Activated CD4-positive, alpha-beta T cell treated with anti-CD3 and anti-CD28 coated beads, Interleukin-2, amount 10 ng/mL, durations not matched to agents 7 days and 5 days (primary cell): ENCODE measurements around the gene PTPRB. TPM values are rescaled to one million over a fixed set of nuclear protein-coding genes. Genes with fewer than 3 reads are reported as not detected.

ENCODE experiments used
- CTCF ChIA-PET: fragments of 350-600 bp; sonication (Branson Sonifier 250); formaldehyde crosslinking; loops from one replicate; lab custom pipeline; 2021; ENCODE audit warnings: antibody characterized with exemption; lab: Charles Lee
- POLR2A ChIA-PET: fragments of 350-600 bp; sonication (Branson Sonifier 250); formaldehyde crosslinking; loops from one replicate; lab custom pipeline; 2021; ENCODE audit warnings: antibody characterized with exemption; lab: Charles Lee
- DNase-seq: peaks from one replicate; pipeline ENCODE4 v3.0.0-alpha.2; 2020
- H3K27ac Mint-ChIP-seq: one replicate; pipeline ENCODE4 v1.8.0; 2021; ENCODE audit warnings: mild to moderate bottlenecking, moderate library complexity, mixed read lengths
- H3K27me3 Mint-ChIP-seq: one replicate; pipeline ENCODE4 v1.8.0; 2021; ENCODE audit warnings: mixed read lengths
- H3K36me3 Mint-ChIP-seq: one replicate; pipeline ENCODE4 v1.8.0; 2021; ENCODE audit warnings: low read depth, mixed read lengths
- H3K4me1 Mint-ChIP-seq: one replicate; pipeline ENCODE4 v1.8.0; 2021; ENCODE audit warnings: mixed read lengths
- H3K4me3 Mint-ChIP-seq: one replicate; pipeline ENCODE4 v1.8.0; 2021; ENCODE audit warnings: mild to moderate bottlenecking, moderate library complexity, mixed read lengths
- H3K9me3 Mint-ChIP-seq: one replicate; pipeline ENCODE4 v1.8.0; 2021; ENCODE audit warnings: mixed read lengths
- total RNA-seq, 2 experiments: library from RNA; stranded (reverse); gene quantifications; one replicate each; pipeline ENCODE4 v1.2.3, GENCODE V29; 2021

PTPRB gene
- total RNA-seq, 2 experiments from 2014 or later = not detected

DNA sequence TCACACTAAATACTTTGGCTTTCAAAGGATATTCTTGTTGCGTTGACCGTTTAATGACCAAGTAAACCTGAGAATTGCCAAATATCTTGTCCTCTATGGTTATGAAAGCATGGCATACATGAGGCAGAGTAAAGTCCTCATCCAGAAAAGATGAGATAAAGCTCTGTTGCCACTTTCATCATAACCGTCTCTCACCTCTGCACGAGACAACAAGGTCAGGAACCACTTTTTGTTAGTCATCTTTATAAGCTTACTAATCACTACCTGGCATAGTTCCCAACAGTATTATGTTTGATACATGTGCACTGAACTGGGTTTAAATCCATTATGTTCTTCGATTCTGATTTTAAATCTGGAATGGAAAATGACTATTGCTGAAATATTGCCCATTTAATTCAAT, 31.3 kb downstream of the PTPRB start:
- Mint-ChIP-seq H3K36me3 (no peaks in the 10 kb centered on the region), H3K4me1 (peaks cover 7% of the 10 kb centered on the region), H3K27ac (no peak overlapping the region), H3K27me3 (peaks cover 42% of the 10 kb centered on the region), H3K4me3 (no peak overlapping the region), H3K9me3 (no peaks in the 10 kb centered on the region)
- ChIA-PET POLR2A (no interaction called here), CTCF (no interaction called here)
- DNase-seq = no peak

GRCh38 chr12:70604662-70605061, 32.6 kb downstream of the PTPRB start:
- Mint-ChIP-seq H3K4me3 (no peak overlapping the region), H3K27me3 (peaks cover 34% of the 10 kb centered on the region), H3K9me3 (no peaks in the 10 kb centered on the region), H3K27ac (no peak overlapping the region), H3K36me3 (no peaks in the 10 kb centered on the region), H3K4me1 (peaks cover 2% of the 10 kb centered on the region)
- CTCF ChIA-PET = no interaction called here
- POLR2A ChIA-PET = no interaction called here
- no peak for DNase-seq

- ChIA-PET POLR2A (no interaction called here), CTCF (no interaction called here)
- DNase-seq = no peak
- H3K27me3 Mint-ChIP-seq = peaks cover 18% of the 10 kb centered on the region
- H3K4me1 Mint-ChIP-seq = no peaks in the 10 kb centered on the region
- H3K36me3 Mint-ChIP-seq = no peaks in the 10 kb centered on the region
- H3K4me3 Mint-ChIP-seq = no peak overlapping the region
- no peak overlapping the region for H3K27ac Mint-ChIP-seq
- no peaks in the 10 kb centered on the region for H3K9me3 Mint-ChIP-seq
Observed at GRCh38 chr12:70603044-70603443, 34.2 kb downstream of the PTPRB start.

DNA sequence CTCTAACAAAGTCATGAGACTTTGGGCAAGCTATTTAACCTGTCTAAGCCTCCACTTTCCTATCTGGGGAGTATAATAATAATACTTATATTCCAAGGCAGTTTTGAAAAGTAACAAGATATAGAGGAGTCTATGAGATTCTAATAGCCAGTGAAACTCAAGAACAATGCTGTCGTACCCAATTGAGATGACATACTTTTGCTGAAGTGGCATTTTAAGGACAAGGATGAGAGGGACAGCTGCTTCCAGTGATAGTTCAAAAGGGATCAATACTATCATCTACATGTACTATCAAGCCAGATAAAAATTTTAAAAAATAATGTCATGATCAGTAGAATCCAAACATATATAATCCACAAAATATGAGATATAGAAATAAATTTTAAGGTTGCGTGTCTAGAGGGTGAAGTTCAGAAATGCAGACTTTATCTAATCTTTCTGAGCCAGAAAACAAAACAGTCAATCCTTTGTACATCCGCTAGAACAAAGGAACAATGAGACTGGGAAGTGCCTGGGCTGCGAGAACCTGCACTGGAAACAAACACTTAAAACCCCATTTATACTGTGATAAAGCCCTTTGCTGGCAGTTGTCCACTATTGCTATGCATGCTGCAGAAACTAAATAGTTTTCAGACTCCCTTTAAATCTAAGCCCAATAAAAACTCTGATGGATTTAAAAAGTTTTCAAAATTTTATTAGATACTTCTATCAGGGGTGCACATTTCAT, 38.6 kb downstream of the PTPRB start:
- H3K9me3 Mint-ChIP-seq = no peaks in the 10 kb centered on the region
- H3K4me1 Mint-ChIP-seq = no peaks in the 10 kb centered on the region
- ChIA-PET POLR2A (no interaction called here), CTCF (no interaction called here)
- no peak for DNase-seq
- no peak overlapping the region for H3K27ac Mint-ChIP-seq
- no peak overlapping the region for H3K4me3 Mint-ChIP-seq
- H3K27me3 Mint-ChIP-seq = peaks cover 6% of the 10 kb centered on the region
- H3K36me3 Mint-ChIP-seq = no peaks in the 10 kb centered on the region

DNA sequence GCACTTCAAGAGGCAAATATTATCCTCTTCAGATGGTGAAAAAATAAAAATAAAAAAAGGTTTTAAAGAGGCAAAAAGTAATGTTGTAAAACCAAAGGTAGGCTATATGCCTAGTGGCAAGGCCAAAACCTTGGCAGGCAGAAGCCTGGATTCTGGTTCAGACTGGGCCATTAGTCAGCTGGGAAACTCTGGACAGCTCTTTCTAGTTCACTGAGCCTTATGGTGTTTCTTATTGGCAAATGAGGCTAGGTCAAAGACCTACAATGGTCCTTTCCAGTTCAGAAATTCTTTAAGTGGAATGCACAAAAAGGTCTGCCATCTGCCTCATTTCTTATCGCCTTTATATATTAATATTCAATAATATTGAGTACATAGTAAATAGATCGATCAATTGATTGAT, 44.6 kb downstream of the PTPRB start:
- ChIA-PET POLR2A (no interaction called here), CTCF (no interaction called here)
- Mint-ChIP-seq H3K4me3 (no peak overlapping the region), H3K27me3 (peaks cover 12% of the 10 kb centered on the region), H3K9me3 (no peaks in the 10 kb centered on the region), H3K4me1 (no peaks in the 10 kb centered on the region), H3K27ac (no peak overlapping the region), H3K36me3 (no peaks in the 10 kb centered on the region)
- DNase-seq = no peak

- Mint-ChIP-seq H3K27ac (no peak overlapping the region), H3K9me3 (no peaks in the 10 kb centered on the region), H3K4me1 (no peaks in the 10 kb centered on the region), H3K4me3 (no peak overlapping the region), H3K36me3 (no peaks in the 10 kb centered on the region), H3K27me3 (peaks cover 17% of the 10 kb centered on the region)
- POLR2A ChIA-PET = no interaction called here
- CTCF ChIA-PET = interaction anchor here (0.6 to 0.9 kb wide), 4 partner anchors 100 to 714 kb away, joined by 3 to 4 read pairs (median 3); no protein-coding TSS in a partner anchor
- no peak for DNase-seq
Observed at GRCh38 chr12:70590549-70591226, 46.5 kb downstream of the PTPRB start.

GRCh38 chr12:70590051-70590450, 47.2 kb downstream of the PTPRB start:
- peaks cover 16% of the 10 kb centered on the region for H3K27me3 Mint-ChIP-seq
- H3K27ac Mint-ChIP-seq = no peak overlapping the region
- DNase-seq = peak; percentile 71
- no peaks in the 10 kb centered on the region for H3K9me3 Mint-ChIP-seq
- POLR2A ChIA-PET = no interaction called here
- H3K4me1 Mint-ChIP-seq = no peaks in the 10 kb centered on the region
- H3K4me3 Mint-ChIP-seq = no peak overlapping the region
- CTCF ChIA-PET = no interaction called here
- no peaks in the 10 kb centered on the region for H3K36me3 Mint-ChIP-seq

GRCh38 chr12:70584332-70584731, 52.9 kb downstream of the PTPRB start:
- no peak for DNase-seq
- no peaks in the 10 kb centered on the region for H3K9me3 Mint-ChIP-seq
- H3K27ac Mint-ChIP-seq = no peak overlapping the region
- peaks cover 25% of the 10 kb centered on the region for H3K27me3 Mint-ChIP-seq
- no peaks in the 10 kb centered on the region for H3K4me1 Mint-ChIP-seq
- ChIA-PET POLR2A (no interaction called here), CTCF (interaction anchor here (0.6 kb wide), 1 partner anchor 1294 kb away, joined by 3 read pairs; no protein-coding TSS in a partner anchor)
- no peak overlapping the region for H3K4me3 Mint-ChIP-seq
- no peaks in the 10 kb centered on the region for H3K36me3 Mint-ChIP-seq

DNA sequence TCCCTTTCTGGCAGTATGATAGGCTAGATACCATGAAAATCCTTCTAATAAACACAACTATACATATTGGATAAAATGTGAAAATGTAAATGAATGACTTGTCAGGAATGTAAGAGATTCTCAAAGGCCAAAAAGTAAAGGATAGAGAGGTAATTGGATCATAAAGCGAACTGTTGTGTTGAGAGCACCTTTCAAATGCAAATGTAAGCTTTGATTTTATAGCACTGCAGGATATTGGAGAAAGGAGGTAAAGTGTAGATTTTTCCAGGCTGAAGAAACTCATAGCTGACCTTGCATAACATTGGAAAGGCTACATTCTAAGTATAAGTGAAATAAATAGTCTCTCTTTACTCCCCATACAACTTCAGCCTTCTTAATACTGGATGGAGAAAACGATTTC, 54.0 kb downstream of the PTPRB start:
- DNase-seq = no peak
- H3K9me3 Mint-ChIP-seq = no peaks in the 10 kb centered on the region
- ChIA-PET CTCF (no interaction called here), POLR2A (no interaction called here)
- no peaks in the 10 kb centered on the region for H3K4me1 Mint-ChIP-seq
- H3K27ac Mint-ChIP-seq = no peak overlapping the region
- H3K4me3 Mint-ChIP-seq = no peak overlapping the region
- H3K27me3 Mint-ChIP-seq = peaks cover 22% of the 10 kb centered on the region
- no peaks in the 10 kb centered on the region for H3K36me3 Mint-ChIP-seq

DNA sequence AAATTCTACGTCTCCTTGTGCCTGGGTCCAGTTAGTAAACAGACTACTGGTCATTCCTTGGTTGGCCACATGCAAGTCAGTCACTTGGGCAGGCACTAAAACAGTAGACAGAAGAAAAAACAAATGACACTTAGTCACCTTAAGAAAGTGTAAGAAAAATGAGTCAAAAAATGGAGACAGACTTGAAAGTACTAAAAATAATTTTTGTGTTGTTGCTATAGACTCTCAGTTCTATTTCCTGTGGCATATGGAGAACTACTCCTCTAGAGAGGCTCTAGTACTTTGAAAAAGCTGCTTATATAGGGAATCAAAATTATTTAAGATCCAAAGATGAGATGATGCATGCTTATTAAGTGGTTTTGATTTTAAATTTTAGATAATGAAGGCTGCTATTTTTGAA, 56.0 kb downstream of the PTPRB start:
- CTCF ChIA-PET = no interaction called here
- Mint-ChIP-seq H3K36me3 (no peaks in the 10 kb centered on the region), H3K4me1 (no peaks in the 10 kb centered on the region), H3K9me3 (no peaks in the 10 kb centered on the region), H3K4me3 (no peak overlapping the region), H3K27me3 (peaks cover 18% of the 10 kb centered on the region), H3K27ac (no peak overlapping the region)
- DNase-seq = no peak
- POLR2A ChIA-PET = no interaction called here

DNA sequence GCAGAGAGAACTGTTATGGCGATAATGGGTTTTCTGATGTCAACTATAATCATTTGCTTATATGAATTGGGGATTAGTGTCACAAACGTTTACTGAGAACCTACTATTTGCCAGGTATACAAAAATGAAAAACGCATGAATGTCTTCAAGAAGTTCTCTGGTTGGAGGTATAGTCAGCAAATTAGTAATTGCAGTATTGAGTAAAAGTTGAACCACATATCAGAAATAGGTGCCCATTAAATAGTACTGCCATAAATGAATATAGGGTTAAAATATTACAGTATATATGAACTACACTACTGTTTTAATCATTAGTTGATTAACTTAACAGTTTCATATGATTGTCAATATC, 60.0 kb downstream of the PTPRB start:
- Mint-ChIP-seq H3K9me3 (no peaks in the 10 kb centered on the region), H3K4me1 (no peaks in the 10 kb centered on the region), H3K36me3 (no peaks in the 10 kb centered on the region), H3K27ac (no peak overlapping the region), H3K4me3 (no peak overlapping the region), H3K27me3 (peaks cover 3% of the 10 kb centered on the region)
- ChIA-PET POLR2A (no interaction called here), CTCF (interaction anchor here (1.1 kb wide), 1 partner anchor 676 kb away, joined by 3 read pairs; no protein-coding TSS in a partner anchor)
- no peak for DNase-seq

- ChIA-PET CTCF (interaction anchor here (0.5 to 1.1 kb wide), 2 partner anchors 123 to 675 kb away, joined by 3 to 5 read pairs; no protein-coding TSS in a partner anchor), POLR2A (no interaction called here)
- H3K36me3 Mint-ChIP-seq = no peaks in the 10 kb centered on the region
- H3K4me1 Mint-ChIP-seq = no peaks in the 10 kb centered on the region
- H3K4me3 Mint-ChIP-seq = no peak overlapping the region
- peaks cover 2% of the 10 kb centered on the region for H3K27me3 Mint-ChIP-seq
- H3K9me3 Mint-ChIP-seq = no peaks in the 10 kb centered on the region
- H3K27ac Mint-ChIP-seq = no peak overlapping the region
- DNase-seq = peak; percentile 12
Observed at GRCh38 chr12:70576341-70577282, 60.6 kb downstream of the PTPRB start.
